HG03064 (cell line): ENCODE measurements around the gene MYCBPAP.

Source experiments
- ATAC-seq: cut with Tn5 transposase; IDR thresholded peaks from one replicate; pipeline ENCODE4 v1.9.1; 2021; ENCODE audit warnings: low read depth; ENCODE audit not compliant: unreplicated experiment

MYCBPAP gene

DNA sequence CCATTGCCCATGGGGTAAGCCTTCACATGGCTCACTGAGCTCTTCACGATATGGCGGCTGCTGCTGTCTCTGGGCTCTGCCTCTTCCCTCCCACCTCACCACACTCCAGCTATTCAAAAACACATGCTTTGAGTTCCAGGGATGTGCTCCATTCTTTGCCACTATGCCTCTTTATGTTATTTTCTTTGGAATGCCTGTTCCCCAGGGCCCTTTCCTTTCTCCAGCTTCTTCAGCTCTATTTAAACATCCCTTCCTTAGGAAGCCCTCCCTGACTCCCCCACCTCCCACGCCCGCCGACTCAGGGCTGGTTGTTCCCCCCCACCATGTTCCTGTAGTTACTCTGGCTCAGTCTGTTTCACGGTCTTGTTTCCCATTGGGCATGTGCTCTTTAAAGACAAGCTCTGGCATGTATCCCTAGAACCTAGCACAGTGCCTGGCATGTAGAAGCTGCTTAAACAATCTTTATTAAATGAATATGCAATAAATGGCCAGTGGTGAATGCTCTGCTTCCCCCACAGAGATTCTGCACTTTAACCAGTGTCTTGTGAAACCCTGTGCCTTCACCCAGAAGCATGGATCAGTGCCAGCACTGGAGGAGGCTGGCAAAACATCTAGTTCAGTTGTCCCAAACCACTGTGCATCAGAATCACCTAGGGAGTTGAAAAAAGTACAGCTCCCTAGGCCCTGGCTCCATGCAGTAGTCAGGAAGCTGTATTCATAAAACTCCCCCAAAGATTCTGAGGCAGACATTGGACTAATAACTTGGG lies 6.9 kb downstream of the MYCBPAP start:
- no peak for ATAC-seq

DNA sequence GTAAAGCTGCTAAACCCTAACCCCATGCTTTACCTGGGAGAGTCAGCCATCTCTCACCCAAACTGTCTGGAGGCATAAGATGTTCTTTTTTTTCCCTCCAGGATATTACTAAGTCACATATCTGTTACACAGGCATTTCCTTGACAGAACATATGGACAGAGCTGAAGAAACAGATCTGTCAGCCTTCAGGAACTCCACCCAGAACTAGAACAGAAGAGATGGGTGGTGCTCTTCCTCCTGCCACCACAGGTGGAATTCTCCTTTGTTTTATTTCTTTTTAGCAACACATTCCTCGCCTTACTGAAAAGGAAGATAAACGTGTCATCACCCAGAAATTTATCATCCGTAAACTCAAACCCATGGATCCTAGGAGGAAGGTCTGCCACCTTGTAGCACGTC lies 8.8 kb downstream of the MYCBPAP start:
- ATAC-seq, result no peak

DNA sequence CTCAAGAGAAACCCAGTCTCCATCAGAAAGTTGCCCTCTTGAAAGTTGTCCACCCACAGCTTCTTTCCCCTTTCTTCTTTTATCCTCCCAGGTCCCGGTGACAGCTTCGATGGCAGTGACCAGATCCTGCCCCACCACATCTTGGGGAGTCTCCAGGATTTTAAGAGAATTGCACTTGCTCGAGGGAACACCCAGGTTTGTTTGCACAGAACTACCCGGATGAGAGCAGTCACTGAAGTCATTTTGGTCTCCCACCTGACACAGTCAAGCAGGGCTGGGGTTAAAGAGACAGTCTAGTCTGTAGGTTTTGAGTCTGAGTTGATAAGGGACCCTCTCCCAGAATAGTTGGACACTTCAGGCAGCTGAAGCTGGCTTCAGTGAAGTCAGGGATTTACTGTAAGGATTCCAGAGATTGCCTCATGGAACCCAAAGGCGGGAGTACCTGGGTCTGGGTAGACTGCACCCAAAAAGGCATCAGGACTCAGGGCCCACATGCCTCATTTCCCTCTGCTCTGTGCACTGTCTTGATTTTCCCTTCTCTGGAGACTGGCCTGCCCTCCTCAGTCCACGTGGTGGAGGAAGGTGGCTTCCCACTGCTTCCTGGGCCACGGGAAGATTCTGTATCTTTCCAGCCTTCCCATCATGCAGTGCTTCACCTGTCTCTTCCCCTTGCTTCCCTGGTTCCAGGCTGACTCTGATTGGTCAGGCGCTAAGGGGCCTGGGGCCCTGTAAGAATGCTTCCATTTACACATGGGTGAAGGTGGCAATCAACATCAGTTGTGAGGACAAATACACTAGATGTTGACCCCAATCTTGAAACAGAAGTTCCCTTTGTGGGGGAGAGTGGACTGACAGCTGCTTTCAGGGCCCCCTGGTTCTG lies 9.5 kb downstream of the MYCBPAP start:
- ATAC-seq, result no peak

DNA sequence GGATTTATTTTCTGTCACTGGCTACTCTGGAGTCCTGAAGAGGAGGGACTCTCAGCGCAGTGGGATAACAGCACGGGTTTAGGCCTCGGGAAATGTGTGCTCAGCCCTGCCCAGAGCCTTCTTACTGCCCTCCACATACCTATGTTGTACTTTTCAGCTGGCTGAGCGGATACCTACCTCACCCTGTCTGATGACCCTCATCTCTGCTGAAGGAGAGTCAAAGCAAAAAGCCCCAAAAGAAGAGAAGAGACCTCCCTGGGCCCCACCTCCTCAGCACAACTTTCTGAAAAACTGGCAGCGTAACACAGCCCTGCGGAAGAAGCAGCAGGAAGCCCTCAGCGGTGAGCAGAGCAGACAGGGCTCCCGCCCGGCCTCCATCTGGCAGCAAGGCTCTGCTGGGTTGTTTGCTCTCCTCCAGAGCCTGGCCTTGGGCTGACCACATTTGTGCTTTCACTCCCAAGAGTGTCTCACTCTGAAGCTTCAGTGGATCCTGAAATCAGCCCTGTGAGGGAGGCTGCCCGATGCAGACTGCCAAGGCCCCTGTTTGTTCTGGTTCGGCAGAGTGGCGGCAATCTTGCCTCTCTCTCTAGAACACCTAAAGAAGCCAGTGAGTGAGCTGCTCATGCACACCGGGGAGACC lies 10.3 kb downstream of the MYCBPAP start:
- no peak for ATAC-seq

DNA sequence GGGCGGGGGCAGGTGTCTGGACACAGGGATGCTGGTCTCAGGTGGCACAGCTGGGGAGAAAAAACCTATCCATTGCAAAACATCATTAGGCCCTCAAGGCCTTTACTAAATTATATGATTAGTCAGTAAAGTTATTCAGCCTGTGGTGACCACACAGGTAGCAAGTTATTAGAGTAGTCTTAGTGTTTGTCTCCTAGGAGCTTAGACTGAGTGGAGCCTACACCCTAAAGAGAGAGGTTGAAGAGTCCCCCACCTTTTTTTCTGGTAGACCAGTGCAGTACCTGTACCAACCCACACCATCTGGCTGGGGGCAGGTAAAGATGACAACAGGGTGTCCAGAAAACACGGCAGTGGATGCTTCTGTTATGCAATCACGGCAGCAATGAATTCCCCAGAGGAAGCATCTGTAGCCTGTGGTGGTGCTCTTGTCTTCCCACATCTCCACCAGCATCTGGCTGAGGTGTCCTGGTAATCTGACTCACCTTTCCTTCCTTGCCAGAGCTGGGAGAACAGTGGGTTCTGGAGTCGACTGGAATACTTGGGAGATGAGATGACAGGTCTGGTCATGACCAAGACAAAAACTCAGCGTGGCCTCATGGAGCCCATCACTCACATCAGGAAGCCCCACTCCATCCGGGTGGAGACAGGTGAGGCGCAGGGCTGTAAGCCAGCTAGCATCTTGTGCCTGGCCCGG lies 11.0 kb downstream of the MYCBPAP start:
- no peak for ATAC-seq

DNA sequence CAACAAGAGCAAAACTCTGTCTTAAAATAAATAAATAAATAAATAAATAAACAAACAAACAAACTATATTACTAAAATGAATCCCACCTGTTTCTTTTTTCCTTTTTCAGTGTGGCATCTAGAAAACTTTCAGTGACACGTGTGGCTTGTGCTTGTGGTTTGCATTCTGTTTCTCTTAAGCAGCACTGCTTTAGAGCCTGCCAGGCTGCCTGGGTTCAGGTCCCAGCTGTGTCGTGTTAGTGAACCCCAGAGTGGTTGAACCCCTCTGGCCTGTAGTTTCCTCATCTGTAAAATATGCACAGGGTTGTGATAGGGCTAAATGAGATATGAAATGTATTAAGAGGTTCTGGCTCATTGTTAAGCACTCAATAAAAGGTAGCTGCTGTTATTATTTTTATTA lies 12.2 kb downstream of the MYCBPAP start:
- ATAC-seq, result no peak

DNA sequence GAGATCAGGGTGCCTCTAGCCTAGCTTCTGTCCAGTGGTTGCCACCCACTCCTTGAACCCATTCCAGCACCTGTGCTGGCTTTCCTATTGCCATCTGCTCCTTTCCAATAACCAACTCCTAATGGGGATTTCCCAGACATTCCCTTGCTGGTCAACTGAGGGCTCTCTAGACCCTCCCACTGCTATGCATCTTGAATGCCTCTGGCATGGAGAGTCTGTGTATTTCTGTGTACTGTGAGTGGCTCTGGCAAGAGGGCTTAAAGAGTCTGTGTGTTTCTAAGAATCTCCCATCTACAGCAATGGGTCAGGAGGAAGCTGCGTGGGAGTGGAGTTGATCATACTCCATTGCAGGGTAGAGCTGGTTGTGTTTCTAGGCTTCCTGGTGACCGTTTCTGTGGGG lies 13.3 kb downstream of the MYCBPAP start:
- no peak for ATAC-seq

DNA sequence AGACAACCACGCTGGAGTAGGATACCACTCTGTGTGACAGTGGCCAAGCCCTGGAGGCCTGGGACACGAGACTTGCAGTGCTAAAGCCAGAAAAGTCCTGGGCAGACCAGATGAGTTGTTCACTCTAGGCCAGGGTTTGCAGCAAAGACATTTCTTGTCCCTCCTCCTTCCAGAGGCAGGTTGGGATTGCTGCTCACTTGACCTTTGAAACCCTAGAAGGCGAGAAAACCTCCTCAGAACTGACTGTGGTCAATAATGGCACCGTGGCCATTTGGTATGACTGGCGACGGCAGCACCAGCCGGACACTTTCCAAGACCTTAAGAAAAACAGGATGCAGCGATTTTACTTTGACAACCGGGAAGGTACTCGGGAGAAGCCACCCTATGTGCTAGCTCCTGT lies 14.5 kb downstream of the MYCBPAP start:
- no peak for ATAC-seq

DNA sequence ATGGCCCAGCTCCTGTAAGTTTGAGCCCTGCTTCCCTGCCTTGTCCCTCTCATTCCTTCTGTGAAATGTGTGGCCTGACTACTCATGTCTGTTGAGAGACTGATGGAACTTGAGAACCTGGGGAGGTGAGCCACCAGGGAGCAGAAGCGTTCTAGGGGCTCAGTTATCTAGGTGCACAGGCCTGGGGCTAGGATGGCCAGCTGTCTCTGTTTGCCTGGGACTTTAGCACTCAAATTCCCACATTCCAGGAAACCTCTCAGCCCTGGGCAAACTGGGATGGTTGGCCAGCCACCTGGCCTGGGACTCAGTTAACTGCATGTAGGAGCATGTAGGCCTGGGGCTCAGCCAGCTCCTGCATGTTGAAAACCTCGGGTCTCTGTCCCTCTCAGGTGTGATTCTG lies 15.0 kb downstream of the MYCBPAP start:
- ATAC-seq, result no peak

DNA sequence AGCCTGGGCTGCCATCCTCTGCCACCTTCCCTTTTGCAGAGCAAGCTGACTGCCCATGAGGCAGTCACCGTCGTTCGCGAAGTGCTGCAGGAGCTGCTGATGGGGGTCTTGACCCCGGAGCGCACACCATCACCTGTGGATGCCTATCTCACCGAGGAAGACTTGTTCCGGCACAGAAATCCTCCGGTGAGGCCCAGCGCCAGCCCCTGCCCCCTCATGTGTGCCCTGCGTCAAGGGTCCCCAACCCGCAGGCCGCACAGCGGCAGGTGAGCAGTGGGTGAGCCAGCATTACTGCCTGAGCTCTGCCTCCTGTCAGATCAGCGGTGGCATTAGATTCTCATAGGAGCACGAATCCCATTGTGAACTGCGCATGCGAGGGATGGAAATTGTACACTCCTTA lies 16.6 kb downstream of the MYCBPAP start:
- no peak for ATAC-seq

DNA sequence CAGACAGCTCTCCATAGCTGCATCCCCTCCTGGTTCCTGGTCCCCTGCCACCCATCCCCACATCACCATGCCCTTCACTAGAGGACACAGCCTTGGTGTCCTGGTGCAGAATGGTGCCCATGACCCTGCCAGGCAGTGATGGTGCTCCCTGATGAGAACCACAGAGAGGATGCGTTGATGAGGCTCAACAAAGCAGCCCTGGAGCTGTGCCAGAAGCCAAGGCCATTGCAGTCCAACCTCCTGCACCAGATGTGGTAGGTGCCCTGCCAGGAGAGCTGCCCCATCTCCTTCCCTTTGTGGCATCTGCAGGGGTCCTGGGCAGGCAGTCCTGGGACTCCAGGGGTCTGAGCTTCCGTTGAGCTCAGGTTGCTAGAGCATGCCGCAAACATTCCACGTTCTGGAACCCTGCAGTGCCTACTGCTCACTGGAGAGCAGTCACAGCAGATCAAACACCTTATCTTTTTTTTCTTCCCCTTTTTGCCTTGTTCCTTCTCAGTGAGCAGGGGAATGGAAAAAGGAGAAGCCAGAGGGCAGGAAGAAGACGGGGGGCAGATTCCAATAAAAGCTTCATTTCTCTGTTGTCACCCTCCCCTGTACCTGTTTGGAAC lies 19.0 kb downstream of the MYCBPAP start:
- ATAC-seq, result no peak

DNA sequence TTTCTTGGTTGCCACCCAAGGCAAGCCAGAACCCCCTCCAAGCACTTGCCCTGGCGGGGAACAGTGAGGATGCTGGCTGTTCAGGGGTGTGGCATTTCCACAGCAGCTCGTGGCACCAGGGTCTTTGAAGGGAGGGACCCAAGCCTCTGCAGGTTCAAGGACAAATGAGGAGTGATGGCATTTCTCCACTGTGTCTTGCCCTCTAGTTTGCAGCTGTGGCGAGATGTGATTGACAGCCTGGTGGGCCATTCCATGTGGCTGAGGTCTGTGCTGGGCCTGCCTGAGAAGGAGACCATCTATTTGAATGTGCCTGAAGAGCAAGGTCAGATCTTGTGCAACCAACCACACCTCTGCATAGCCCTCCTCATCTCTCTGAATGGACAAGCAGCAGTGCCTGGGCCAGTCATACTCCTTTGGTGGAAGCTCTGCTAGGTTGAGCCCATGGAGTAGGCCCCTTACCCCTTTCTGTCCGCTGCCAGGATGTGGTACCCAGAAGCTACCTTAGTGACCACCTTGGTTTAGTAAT lies 19.8 kb downstream of the MYCBPAP start:
- no peak for ATAC-seq

DNA sequence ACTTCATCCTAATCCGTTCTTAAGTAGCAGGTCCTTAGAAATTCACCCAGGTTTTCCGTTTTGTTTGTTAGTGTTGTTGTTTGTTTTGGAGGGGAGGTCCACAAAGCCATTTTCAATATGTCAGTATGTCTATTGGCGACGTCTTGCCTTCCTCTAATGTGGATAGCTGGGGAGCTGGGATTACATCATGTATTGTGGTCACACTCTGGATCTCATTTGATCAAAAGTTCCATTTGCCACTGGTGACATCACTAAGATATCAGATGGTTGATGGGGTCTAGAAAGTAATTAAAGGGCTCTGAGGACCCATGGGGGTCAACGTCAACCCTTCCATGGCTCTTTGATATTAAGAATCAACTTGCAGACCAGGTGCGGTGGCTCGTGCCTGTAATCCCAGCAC lies 21.6 kb downstream of the MYCBPAP start:
- no peak for ATAC-seq

DNA sequence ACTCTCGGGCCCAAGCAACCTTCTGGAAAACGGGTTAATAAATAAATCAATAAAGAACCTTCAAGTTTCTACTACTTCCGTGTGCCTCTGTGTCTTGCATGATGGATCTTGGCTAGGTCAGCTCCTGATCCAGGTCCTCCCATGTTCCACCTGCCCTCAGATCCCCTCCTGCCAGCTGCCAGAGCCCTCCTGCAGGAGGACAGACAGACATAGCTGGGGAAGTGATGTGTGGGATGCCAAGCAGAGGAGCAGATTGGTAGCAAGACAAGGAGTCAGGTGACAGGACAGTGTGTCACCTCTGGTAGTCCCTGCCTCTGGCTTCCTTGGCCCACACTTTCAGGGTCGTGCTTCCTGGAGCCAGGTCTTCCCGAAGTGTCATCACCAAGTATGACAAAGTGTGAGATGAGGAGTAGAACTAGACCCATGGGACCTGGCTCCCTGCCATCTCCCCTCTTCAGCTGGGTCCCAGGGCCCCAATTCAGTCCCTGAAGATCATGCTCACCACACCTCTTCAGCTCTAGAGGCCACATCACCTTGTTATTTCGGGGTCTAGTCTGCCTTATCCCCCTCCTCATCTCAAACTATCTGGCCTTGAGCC lies 23.3 kb downstream of the MYCBPAP start:
- ATAC-seq, result no peak

DNA sequence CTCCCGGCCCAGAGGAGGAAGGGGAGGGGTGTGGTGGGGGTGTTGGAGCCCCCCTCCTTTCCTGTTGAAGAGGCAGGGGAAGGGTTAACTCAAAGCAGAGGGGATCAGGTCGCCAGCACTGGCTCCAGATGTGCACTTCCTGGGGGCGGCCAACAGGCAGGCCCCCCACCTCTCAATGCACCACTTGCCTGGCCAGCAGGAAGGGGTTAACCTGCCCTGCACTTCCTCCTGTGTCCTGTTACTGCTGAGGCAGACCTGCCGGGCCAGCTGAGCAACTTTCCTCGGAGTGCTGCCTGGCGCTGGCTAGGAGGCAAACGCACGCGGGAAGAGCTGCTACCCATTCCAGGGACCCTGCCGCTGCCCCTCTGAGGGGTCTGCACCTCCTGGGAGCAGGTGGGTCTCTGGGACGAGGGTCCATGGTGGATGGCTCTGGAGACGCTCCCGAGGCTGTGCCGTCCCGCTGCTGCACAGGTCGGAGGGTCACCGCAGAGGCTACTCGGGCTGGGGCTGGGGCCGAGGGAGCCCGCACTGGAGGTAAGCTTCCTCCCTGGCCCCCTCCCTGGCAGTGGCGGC lies 24.3 kb downstream of the MYCBPAP start, which contains the start of gene EPN3:
Gene EPN3, plus strand, starts transcription at position 284 of the 573 bp plus-strand sequence. CDS start 3,822 bp downstream, outside the sequence.
- no peak for ATAC-seq

DNA sequence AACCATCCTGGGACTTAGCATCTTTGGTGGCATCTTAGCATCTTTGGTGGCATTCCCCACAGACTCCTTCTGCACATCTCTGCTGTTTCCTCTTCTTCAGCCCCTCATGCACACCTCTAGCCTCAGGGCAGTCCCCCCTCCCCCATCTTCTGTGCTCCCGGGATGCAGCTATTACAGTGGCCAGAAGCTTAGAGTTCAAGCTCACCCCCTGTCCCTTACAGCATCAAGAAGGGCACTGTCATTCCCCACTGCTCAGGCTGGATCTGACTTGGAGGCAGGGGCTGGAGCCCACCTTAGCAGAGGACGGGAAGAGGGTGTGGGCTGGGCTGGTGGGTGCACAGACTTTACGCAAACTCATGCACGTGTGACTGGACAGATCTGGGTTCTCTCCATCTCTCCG lies 24.9 kb downstream of the MYCBPAP start:
- no peak for ATAC-seq

DNA sequence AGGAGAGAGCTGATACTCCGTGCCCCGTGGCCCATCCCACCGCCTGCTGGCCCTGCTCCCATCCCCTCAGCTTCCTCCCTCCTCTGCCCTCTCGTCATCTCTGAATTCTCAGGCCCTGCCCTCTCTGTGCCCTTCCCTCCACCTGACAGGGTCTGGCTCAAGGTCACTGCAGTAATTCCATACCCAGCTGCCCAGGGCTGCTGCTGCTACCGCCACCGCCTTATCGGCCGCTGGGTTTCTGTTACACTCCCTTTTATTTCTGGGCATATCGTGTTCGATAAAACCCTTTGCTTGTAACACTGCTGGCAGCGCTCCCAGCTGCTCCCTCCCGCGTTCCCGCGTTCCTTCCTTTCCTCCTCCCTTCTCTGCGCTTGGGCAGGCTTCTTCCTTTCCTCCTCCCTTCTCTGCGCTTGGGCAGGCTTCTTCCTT lies 25.5 kb downstream of the MYCBPAP start:
- ATAC-seq, result no peak

DNA sequence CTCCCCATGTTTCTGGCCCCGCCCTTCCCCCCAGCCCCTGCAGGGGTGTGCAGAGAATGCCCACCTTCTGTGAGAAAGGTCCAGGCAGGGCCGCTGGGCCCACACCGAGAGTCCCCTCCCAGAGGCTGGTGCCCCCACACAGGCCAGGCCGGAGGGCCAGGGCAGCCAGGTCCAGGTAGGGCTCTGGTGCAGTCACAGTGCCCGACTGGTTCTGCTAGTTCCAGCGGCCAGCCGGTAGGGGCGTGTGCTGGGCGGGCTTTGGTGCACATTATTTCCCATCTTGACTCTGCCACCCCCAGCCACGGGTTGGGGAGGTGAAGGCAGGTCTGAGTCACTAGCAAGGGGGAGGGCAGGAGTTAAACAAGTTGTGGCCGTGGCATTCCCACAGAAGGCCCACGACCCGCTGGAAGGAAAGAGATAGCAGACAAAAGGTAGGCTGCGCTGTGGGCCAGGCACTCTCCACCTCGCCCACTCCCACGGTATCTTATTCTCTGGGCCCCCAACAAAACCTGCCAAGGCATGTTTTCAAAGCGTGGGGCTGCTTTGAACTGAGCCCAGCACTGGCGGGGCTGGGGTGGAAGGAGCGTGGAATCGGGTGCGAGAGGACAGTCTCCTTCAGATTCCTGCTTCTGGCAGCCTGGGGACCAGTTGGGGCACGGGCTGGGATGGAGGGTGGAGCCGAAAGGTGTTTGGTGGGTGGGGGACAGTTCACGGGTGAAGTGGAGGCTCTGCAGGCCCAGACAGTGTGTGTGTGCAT lies 26.2 kb downstream of the MYCBPAP start:
- no peak for ATAC-seq

DNA sequence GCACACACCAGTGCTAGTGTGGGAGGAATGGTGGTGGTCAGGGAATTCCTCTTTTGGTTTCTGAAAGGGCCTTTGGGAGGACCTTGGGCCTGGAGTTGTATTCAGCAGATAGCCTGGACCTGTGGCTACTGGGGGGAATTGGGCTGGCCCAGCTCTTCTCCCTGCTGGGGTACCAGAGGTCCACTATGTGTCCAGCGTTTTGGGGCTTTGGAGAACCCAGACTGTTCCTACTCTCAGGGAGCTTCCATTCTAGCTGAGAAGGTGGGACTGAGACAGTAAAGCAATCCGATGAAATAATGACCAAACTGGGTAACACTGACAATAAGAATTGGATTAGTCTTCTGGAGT lies 26.7 kb downstream of the MYCBPAP start:
- ATAC-seq, result no peak
